A549 (cell line): ENCODE data around the gene ANKDD1A. TPM values are rescaled to one million over a fixed set of nuclear protein-coding genes. Genes with fewer than 3 reads are reported as not detected.

Experiments
- ATAC-seq, 2 experiments: fragments of 200-7000 bp in 1 of 2; fragments of >200 bp in 1 of 2; cut with Nextera tagmentation in 1 of 2; cut with Tn5 transposase in 1 of 2; 3 replicates each; pipeline versions ENCODE4 v1.8.0 to v1.9.1; 2018 to 2020; ENCODE audit warnings: mild to moderate bottlenecking in 1 of 2, moderate library complexity in 1 of 2
- CTCF ChIA-PET: fragments of 300-600 bp; sonication (Branson Sonifier 250); formaldehyde crosslinking; extraction: SDS; loops from one replicate; lab custom pipeline; 2021; ENCODE audit warnings: antibody characterized with exemption, inconsistent platforms; lab: Yijun Ruan, JAX
- POLR2A ChIA-PET: fragments of 350-600 bp; formaldehyde crosslinking; extraction: SDS; loops from one replicate; lab custom pipeline; 2021; ENCODE audit warnings: antibody characterized with exemption, inconsistent platforms; lab: Yijun Ruan, JAX
- DNase-seq, 2 experiments: peaks; one replicate each; pipeline versions ENCODE4 v3.0.0 to v3.0.0-alpha.2; 2011 to 2016; ENCODE audit warnings: low read depth in 1 of 2, low spot score in 1 of 2
- FAIRE-seq: peaks from 2 replicates; lab custom pipeline; 2011; peaks lifted over from hg19 to GRCh38; lab: Jason Lieb, UNC
- H3K27ac ChIP-seq, 2 experiments: fragments of >200 bp; sonication (Bioruptor Twin); formaldehyde crosslinking; 3 replicates each; pipeline ENCODE4 v1.5.1; 2016 to 2017
- H3K4me1 ChIP-seq: fragments of >200 bp; sonication (Bioruptor Twin); formaldehyde crosslinking; 3 replicates; pipeline ENCODE4 v1.6.1; 2016
- H3K4me2 ChIP-seq: fragments of >200 bp; sonication (Bioruptor Twin); formaldehyde crosslinking; 3 replicates; pipeline ENCODE4 v1.6.1; 2016
- H3K4me3 ChIP-seq: fragments of >200 bp; sonication (Bioruptor Twin); formaldehyde crosslinking; 3 replicates; pipeline ENCODE4 v1.5.1; 2016
- H3K9me3 ChIP-seq: fragments of >200 bp; sonication (Bioruptor Twin); formaldehyde crosslinking; 3 replicates; pipeline ENCODE4 v1.6.1; 2016
- CBX8 ChIP-seq: fragments of 200-600 bp; sonication (generic); IDR thresholded peaks from 2 replicates; pipeline ENCODE4 v1.6.1; 2016
- CHD4 ChIP-seq: fragments of 200-600 bp; sonication (generic); IDR thresholded peaks from 2 replicates; pipeline ENCODE4 v1.6.1; 2016; ENCODE audit warnings: antibody characterized with exemption, mild to moderate bottlenecking, borderline replicate concordance
- CTCF ChIP-seq: fragments of >200 bp; sonication (Bioruptor Twin); formaldehyde crosslinking; IDR thresholded peaks from 3 replicates; pipeline ENCODE4 v1.5.1; 2016
- EP300 ChIP-seq, 2 experiments: fragments of >200 bp; sonication (Bioruptor Twin); formaldehyde crosslinking; IDR thresholded peaks; 2 replicates in 1 of 2; 3 replicates in 1 of 2; pipeline ENCODE4 v1.6.1; 2016 to 2017
- ESRRA ChIP-seq: fragments of 150-350 bp; IDR thresholded peaks from 2 replicates; pipeline ENCODE4 v1.6.1; 2014; ENCODE audit warnings: mild to moderate bottlenecking, low read length, borderline replicate concordance
- HEYL ChIP-seq: fragments of 250-450 bp; sonication (Bioruptor Pico); IDR thresholded peaks from 2 replicates; pipeline ENCODE4 v1.8.0; 2021; ENCODE audit warnings: mild to moderate bottlenecking, moderate library complexity
- HOXB13 ChIP-seq: fragments of 250-450 bp; sonication (Bioruptor Pico); IDR thresholded peaks from 2 replicates; pipeline ENCODE4 v1.5.0; 2020; ENCODE audit warnings: low read depth, mild to moderate bottlenecking, moderate library complexity
- HOXB5 ChIP-seq: fragments of 250-450 bp; sonication (Bioruptor Pico); IDR thresholded peaks from 2 replicates; pipeline ENCODE4 v1.5.0; 2020; ENCODE audit warnings: mild to moderate bottlenecking, moderate library complexity
- JUN ChIP-seq, 2 experiments: fragments of >200 bp; sonication (Bioruptor Twin); formaldehyde crosslinking; IDR thresholded peaks; 2 replicates in 1 of 2; 3 replicates in 1 of 2; pipeline ENCODE4 v1.6.1; 2016 to 2017
- KDM5A ChIP-seq: fragments of 200-600 bp; sonication (generic); IDR thresholded peaks from 2 replicates; pipeline ENCODE4 v1.6.1; 2016; ENCODE audit warnings: antibody characterized with exemption, mild to moderate bottlenecking
- MAFK ChIP-seq: fragments of 450-650 bp; IDR thresholded peaks from 2 replicates; pipeline ENCODE4 v1.6.1; 2014; ENCODE audit not compliant: partially characterized antibody
- MYC ChIP-seq: IDR thresholded peaks from 2 replicates; pipeline ENCODE4 v1.6.1; 2012; ENCODE audit warnings: mild to moderate bottlenecking, inconsistent platforms, low read length, improper control_type of control experiment, borderline replicate concordance
- NR3C1 ChIP-seq: fragments of >200 bp; sonication (Bioruptor Twin); formaldehyde crosslinking; IDR thresholded peaks from 3 replicates; pipeline ENCODE4 v1.6.1; 2017
- PBX3 ChIP-seq: IDR thresholded peaks from 2 replicates; pipeline ENCODE4 v1.6.1; 2012
- POLR2AphosphoS2 ChIP-seq: conservative IDR thresholded peaks from 2 replicates; pipeline ENCODE4 v1.6.1; 2012; ENCODE audit warnings: low read length, improper control_type of control experiment, inconsistent platforms
- REST ChIP-seq: fragments of 200-600 bp; sonication (generic); IDR thresholded peaks from 2 replicates; pipeline ENCODE4 v1.6.1; 2016; ENCODE audit warnings: antibody characterized with exemption, mild to moderate bottlenecking, moderate library complexity
- RFX5 ChIP-seq: fragments of 450-650 bp; IDR thresholded peaks from 2 replicates; pipeline ENCODE4 v1.7.1; 2014; ENCODE audit warnings: antibody characterized with exemption, mild to moderate bottlenecking, moderate library complexity
- RNF2 ChIP-seq: fragments of 200-600 bp; sonication (generic); IDR thresholded peaks from 2 replicates; pipeline ENCODE4 v1.6.1; 2016; ENCODE audit warnings: low read depth, mild to moderate bottlenecking, antibody characterized with exemption, moderate library complexity, borderline replicate concordance
- SREBF2 ChIP-seq: fragments of 450-650 bp; IDR thresholded peaks from 2 replicates; pipeline ENCODE4 v1.6.1; 2014; ENCODE audit warnings: mild to moderate bottlenecking, moderate library complexity
- TP53 ChIP-seq: fragments of 250-450 bp; sonication (Bioruptor Pico); IDR thresholded peaks from 2 replicates; pipeline ENCODE4 v1.5.0; 2021; ENCODE audit warnings: mild to moderate bottlenecking, moderate library complexity
- USF2 ChIP-seq: fragments of 450-650 bp; IDR thresholded peaks from 2 replicates; pipeline ENCODE4 v1.6.1; 2014; ENCODE audit warnings: antibody characterized with exemption
- ZSCAN20 ChIP-seq: fragments of 250-450 bp; sonication (Bioruptor Pico); IDR thresholded peaks from 2 replicates; pipeline ENCODE4 v1.8.0; 2022; ENCODE audit warnings: mild to moderate bottlenecking, moderate library complexity
- whole genome bisulfite sequencing: methylation state at CpG from one replicate; pipeline ENCODE4 v1.1.6; 2017; ENCODE audit errors: missing lambda C conversion rate; 5-methylcytosine and 5-hydroxymethylcytosine counted together
- polyA plus RNA-seq, 4 experiments: library from polyadenylated mRNA; depleted of rRNA in 3 of 4; stranded (reverse); fragments of >200 nt; fragmentation: RNase III in 1 of 4; extraction: RNeasy Plus Mini Kit Qiagen cat#74134 plus additional on column Dnase treatment in 1 of 4; gene quantifications; 2 replicates in 3 of 4; 3 replicates in 1 of 4; pipeline ENCODE4 v1.2.3, GENCODE V29; 2011 to 2017
- TF ChIP-seq, protein P1 (sequence below): fragments of >200 bp; sonication (Bioruptor Twin); formaldehyde crosslinking; IDR thresholded peaks from 2 replicates; pipeline ENCODE4 v1.6.1; 2016

ANKDD1A gene
- polyA plus RNA-seq, 2 of the 4 experiments (the other 2 are of a cell fraction): 2.7 to 2.8 TPM

DNA sequence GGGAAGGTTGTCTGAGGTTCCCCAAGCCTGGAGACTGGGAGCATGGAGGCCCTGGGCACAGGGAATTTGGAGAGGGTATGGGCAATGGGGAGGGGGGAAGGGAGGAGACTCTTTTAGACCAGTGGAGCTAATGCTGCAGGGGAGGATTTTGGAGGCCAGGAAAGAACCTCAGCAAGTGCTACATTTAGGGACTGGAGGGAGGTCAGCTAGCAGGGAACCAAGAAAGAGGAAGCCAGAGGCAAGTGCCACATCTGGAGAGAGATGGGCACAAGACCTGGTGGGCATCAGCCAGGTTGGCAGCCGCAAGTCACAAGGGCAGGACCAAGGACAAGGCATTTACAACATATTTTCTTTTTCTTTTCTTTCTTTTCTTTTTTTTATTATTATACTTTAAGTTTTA, 49.3 kb upstream of the ANKDD1A start:
- DNase-seq: no peak
- POLR2A ChIA-PET: no interaction called here
- H3K4me1 ChIP-seq: peaks cover 15% of the 10 kb centered on the region; the same call in 2 of the 3 replicates
- H3K4me2 ChIP-seq: no peak overlapping the region
- ATAC-seq: no peak
- H3K4me3 ChIP-seq: no peak overlapping the region
- TF ChIP-seq SREBF2 (no peak), JUN (IDR thresholded peaks at IDR 0.05) (no peak), PBX3 (no peak), ZSCAN20 (CRISPR knock-in tag) (no peak), CHD4 (no peak), HOXB5 (CRISPR knock-in tag) (no peak), CBX8 (no peak), RFX5 (no peak), USF2 (no peak), POLR2AphosphoS2 (no peak), RNF2 (no peak), NR3C1 (no peak), ESRRA (no peak), CTCF (no peak)
- TF ChIP-seq, protein P1, sequence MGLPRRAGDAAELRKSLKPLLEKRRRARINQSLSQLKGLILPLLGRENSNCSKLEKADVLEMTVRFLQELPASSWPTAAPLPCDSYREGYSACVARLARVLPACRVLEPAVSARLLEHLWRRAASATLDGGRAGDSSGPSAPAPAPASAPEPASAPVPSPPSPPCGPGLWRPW: no peak
- H3K27ac ChIP-seq: no peak overlapping the region
- WGBS: 90% methylated on average over 1 of the region's 1 CpG
- FAIRE-seq: no peak
- CTCF ChIA-PET: interaction anchor here (0.6 to 1.9 kb wide), 3 partner anchors 27 to 132 kb away, joined by 3 to 4 read pairs (median 4); no protein-coding TSS in a partner anchor
- H3K9me3 ChIP-seq: no peaks in the 10 kb centered on the region

DNA sequence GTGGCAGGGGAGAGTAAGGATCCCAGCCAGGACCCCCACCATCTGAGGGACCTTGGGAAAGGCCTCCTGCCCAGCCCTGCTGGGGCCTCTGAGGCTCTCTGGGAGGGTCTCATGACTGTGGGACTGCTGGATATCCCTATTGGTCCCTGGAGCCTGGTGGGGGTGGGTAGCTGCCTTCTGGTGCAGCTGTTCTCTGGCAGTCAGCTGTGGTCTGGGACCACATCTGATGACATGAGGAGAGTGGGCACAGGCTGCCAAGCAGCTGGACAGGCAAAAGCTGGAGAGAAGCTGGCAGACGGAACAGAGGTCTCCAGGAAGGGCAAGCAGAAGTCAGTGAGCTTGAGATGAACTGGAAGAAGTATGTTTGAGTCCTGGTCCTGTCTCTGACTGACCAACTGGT, 47.6 kb upstream of the ANKDD1A start:
- Histone ChIP-seq H3K9me3 (no peaks in the 10 kb centered on the region), H3K4me2 (no peak overlapping the region), H3K4me1 (peaks cover 12% of the 10 kb centered on the region; the same call in 2 of the 3 replicates), H3K27ac (no peak overlapping the region), H3K4me3 (no peak overlapping the region)
- 88% methylated on average over 1 of the region's 1 CpG for WGBS
- ChIA-PET POLR2A (interaction anchor here (1.0 kb wide), 1 partner anchor 126 kb away, joined by 3 read pairs; the partner anchor contains the start of gene SPG21), CTCF (interaction anchor here (0.7 to 2.3 kb wide), 4 partner anchors 15 to 147 kb away, joined by 3 to 5 read pairs (median 4); no protein-coding TSS in a partner anchor)
- FAIRE-seq (no peak), DNase-seq (no peak), ATAC-seq (no peak)
- TF ChIP-seq HOXB13: no peak
- TF ChIP-seq, all 56 proteins: peak for 0

DNA sequence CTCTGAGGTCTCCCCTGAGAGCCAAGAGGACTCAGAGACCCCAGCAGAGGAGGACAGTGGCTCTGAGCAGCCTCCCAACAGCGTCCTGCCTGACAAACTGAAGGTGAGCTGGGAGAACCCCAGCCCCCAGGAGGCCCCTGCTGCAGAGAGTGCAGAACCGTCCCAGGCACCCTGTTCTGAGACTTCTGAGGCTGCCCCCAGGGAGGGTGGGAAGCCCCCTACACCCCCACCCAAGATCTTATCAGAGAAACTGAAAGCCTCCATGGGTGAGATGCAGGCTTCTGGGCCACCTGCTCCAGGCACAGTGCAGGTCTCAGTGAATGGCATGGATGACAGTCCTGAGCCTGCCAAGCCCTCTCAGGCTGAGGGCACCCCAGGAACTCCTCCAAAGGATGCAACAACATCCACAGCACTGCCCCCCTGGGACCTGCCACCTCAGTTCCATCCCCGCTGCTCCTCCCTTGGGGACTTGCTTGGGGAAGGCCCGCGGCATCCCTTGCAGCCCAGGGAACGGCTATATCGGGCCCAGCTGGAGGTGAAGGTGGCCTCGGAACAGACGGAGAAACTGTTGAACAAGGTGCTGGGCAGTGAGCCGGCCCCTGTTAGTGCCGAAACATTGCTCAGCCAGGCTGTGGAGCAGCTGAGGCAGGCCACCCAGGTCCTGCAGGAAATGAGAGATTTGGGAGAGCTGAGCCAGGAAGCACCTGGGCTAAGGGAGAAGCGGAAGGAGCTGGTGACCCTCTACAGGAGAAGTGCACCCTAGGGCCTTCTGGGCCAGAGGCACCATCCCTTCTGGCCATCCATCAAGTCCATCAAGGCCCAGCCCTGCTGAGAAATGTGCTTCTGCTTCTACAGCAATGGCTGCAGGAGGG, 46.3 kb upstream of the ANKDD1A start:
- H3K4me3 ChIP-seq: no peak overlapping the region
- CTCF ChIA-PET: interaction anchor here (0.8 to 2.3 kb wide), 5 partner anchors 8 to 135 kb away, joined by 3 to 5 read pairs (median 3); no protein-coding TSS in a partner anchor
- FAIRE-seq: no peak
- H3K9me3 ChIP-seq: no peaks in the 10 kb centered on the region
- POLR2A ChIA-PET: no interaction called here
- ATAC-seq: peak; percentile 8 to 14; a peak in 2 of 6 replicates
- DNase-seq: no peak
- H3K4me1 ChIP-seq: peaks cover 12% of the 10 kb centered on the region; the same call in 2 of the 3 replicates
- H3K4me2 ChIP-seq: no peak overlapping the region
- 0 out of 6 replicates have a peak overlapping the region, but pooled peaks of 1 of the 2 experiments have one; percentile 18 for H3K27ac ChIP-seq
- 95% methylated on average over 11 of the region's 12 CpGs for WGBS
- TF ChIP-seq EP300 (IDR thresholded peaks at IDR 0.05): no peak
- no peak for TF ChIP-seq POLR2AphosphoS2
- TF ChIP-seq TP53 (CRISPR knock-in tag): no peak
- TF ChIP-seq KDM5A: no peak
- no peak for TF ChIP-seq REST
- TF ChIP-seq NR3C1: no peak
- TF ChIP-seq HEYL (CRISPR knock-in tag): no peak
- TF ChIP-seq MAFK: no peak
- TF ChIP-seq JUN (IDR thresholded peaks at IDR 0.05): no peak
- no peak for TF ChIP-seq PBX3
- TF ChIP-seq MYC: no peak
